ENCODE data around the gene ATOSA.

Gene ATOSA

GRCh38 chr15:52679232-52680040, at the start of gene ATOSA:
ATOSA (minus strand) TSS chr15:52679388; CDS start chr15:52678021, 1,367 bp downstream.
- peak; percentile 78 to 88 (median 83) for DNase-seq (ENCODE audit: low read depth in 3 of 3)

- no peak for DNase-seq (ENCODE audit: low read depth in 3 of 3)
Observed at GRCh38 chr15:52728899-52729298, 49.7 kb upstream of the ATOSA start.

DNA sequence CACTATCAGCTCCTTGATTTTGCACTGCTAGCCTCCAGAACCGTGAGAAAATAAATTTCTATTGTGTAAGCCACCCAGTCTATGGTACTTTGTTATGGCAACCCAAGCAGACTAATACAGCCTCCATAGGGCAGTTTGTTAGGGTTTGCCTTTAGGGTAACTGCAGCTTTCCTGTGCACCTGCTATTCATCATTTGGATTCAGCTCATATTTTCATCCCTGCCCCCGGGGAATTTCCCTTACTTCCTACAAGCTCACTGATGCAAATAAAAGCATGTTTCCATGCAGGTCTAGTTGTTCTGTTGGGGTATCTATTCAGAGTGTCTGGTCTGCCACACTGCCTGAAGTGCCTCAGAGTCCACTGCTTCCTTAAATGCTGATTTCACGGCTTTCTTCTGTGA, 48.6 kb upstream of the ATOSA start:
- DNase-seq (ENCODE audit: low read depth in 3 of 3) = no peak

- no peak for DNase-seq (ENCODE audit: low read depth in 3 of 3)
Observed at GRCh38 chr15:52726195-52726594, 47.0 kb upstream of the ATOSA start.

- DNase-seq (ENCODE audit: low read depth in 3 of 3) = no peak
Observed at GRCh38 chr15:52718551-52718950, 39.4 kb upstream of the ATOSA start.

DNA sequence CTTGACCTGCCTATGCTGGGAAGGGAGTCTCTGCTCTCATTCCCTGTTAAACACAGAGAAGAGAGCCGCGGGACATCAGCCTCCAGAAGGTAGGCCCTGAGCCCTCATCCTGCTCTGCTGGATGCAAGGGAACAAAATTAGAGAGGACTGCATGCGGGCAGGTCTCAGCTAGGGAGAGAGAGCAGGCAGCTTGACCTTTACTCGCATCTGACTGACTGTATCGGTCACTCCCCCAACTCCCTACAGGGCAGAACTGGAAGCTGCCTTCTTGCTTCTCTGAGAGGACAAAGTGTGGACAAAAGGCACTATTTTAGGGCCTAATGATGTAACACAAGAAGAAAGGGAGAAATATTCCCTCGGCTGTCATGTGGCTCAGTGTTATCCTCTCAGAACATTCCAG, 38.7 kb upstream of the ATOSA start:
- DNase-seq (ENCODE audit: low read depth in 3 of 3) = no peak

DNA sequence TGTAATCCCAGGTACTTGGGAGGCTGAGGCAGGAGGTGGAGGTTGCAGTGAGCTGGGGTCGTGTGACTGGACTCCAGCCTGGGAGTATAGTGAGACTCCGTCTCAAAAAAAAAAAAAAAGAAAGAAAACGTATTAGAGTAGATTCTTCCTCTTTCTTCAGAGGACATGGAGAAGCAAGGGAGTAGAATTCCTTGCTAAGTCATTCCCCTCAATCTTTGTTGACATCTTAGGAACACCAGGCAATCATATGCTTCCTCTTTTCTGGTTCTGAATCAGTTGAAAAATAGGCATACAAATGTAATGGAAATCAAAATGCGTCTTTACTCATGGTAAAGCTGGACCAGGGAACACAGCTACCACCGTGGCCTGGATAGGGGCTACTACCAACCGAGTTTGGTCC, 38.3 kb upstream of the ATOSA start:
- DNase-seq (ENCODE audit: low read depth in 3 of 3) = no peak

- no peak for DNase-seq (ENCODE audit: low read depth in 3 of 3)
Observed at GRCh38 chr15:52716536-52716935, 37.3 kb upstream of the ATOSA start.

- DNase-seq (ENCODE audit: low read depth in 3 of 3) = no peak
Observed at GRCh38 chr15:52715411-52715810, 36.2 kb upstream of the ATOSA start.

DNA sequence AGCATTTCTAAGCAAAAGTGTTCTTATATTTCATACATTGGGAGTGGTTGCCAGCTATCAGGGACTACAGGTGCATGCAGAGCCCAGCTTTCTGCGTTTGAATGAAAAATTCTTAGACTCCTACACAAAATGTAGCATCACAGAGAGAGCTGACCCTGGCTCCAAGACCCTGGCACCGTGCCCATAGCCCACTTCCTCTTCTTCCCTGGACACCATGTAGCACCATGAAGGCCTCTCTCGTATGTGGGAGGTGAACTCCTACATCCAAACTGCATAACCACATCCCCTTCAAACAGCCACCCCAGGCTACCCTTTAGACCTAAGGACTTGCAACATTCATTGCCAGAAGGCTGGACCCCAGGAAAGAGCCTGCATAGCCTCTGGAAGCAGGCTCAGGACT, 35.8 kb upstream of the ATOSA start:
- no peak for DNase-seq (ENCODE audit: low read depth in 3 of 3)

- no peak for DNase-seq (ENCODE audit: low read depth in 3 of 3)
Observed at GRCh38 chr15:52710708-52711389, 31.7 kb upstream of the ATOSA start.

DNA sequence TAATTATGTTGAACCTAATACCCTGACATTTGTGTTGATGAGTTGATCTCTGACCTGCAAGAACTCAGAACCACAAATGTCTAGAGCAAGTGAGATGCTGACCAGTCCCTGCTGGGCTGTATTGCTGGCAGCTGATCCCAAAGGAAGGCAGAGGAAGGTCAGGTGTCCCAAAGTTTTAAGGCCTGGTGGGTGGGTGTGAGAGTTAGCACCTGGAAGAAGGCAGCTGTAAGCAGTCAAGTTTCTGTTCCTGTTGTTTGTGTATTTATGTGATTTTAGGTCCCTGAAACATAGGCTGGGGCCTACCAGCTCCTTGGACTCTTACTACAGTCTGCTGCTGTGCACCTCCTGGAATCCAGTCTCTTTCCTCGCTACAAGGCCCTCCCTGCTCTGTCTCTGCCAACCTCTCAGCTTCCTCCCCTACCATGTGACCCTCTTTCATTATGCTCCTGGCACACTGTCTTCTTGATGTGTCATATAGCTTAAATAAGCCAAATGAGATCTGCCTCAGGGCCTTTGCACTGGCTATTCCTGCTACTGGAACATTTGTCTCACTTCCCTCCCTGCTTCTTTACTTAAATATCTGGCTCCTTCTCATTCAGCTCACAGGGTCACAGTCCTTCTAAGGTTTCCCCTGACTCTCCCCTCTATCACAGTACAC, 31.0 kb upstream of the ATOSA start:
- DNase-seq (ENCODE audit: low read depth in 3 of 3) = no peak

DNA sequence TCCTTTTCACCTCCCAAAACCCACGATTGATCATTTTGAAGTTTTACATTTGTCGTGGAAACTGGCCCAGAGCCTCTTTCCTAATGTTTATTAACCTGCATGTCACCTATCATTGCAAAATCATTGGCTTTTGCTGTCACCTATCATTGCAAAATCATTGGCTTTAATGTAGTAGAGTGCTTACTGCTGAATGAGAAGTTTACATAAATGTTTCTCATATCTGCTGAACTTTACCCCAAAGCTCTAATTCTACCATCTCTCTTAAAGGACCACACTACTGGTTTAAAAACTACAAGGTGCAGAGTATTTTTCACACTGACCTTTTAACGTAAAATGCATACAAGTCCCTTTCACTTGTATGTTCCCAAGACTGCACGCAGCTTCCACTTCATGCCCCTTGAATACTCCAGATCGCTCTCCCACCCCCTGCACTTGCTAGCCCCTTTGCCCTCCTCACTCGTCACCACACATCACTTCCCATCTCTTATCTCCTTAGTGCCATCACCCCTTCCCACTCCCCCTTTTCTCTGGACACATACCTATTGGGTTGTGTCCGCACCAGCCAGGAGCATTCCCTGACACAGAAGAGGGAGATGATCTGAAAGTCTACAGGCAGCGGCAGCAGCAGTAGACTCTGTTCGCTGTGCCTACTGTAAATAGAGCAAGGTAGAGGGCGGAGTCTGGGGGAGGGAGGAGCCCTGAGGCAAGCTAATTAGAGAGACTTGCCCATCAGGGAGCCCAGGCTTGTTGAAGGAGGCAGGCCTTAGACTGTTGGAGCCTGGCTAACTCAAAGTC, 30.2 kb upstream of the ATOSA start:
- no peak for DNase-seq (ENCODE audit: low read depth in 3 of 3)

DNA sequence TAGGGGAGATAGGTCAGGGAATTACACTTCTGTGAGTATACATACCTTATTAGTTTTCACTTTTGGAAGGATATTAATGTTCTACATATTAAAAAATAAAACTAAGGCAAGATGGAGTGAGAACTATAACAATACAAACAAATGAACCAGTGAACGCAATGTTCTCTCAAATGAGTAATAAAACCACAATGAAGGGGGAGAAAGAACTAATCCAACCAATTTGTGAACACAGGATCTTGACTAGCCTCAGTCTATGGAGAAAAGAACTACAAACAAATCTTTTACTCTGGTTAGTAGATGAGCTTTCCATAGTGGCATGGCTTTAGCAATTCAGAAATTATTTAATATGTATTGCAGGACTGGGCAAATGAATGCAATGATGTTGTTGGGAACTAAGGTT, 26.9 kb upstream of the ATOSA start:
- DNase-seq (ENCODE audit: low read depth in 3 of 3) = no peak

GRCh38 chr15:52702390-52702789, 23.2 kb upstream of the ATOSA start:
- no peak for DNase-seq (ENCODE audit: low read depth in 3 of 3)

GRCh38 chr15:52699457-52699856, 20.3 kb upstream of the ATOSA start:
- no peak for DNase-seq (ENCODE audit: low read depth in 3 of 3)

GRCh38 chr15:52698514-52698913, 19.3 kb upstream of the ATOSA start:
- DNase-seq (ENCODE audit: low read depth in 3 of 3) = no peak

- no peak for DNase-seq (ENCODE audit: low read depth in 3 of 3)
Observed at GRCh38 chr15:52697051-52697450, 17.9 kb upstream of the ATOSA start.

- DNase-seq (ENCODE audit: low read depth in 3 of 3) = no peak
Observed at GRCh38 chr15:52695154-52695553, 16.0 kb upstream of the ATOSA start.

DNA sequence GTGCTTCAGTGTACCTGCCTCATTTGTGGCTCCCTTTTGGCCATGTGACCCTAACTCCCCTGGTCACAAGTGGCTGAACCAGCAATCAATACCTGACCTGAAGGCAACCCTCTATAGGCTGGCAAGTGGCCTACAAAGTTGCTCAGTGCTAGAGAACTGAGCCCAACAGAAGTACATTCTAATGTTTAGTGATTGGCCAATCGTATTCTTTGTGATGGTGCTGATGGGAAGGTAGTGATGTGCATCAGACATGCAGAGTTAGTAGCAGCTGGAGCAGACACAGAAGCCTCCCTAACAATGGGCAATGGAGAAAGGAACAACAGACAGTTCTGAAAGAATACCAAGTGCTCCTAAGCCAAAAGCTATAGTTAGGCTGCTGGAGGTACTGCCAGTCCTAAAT, 10.4 kb upstream of the ATOSA start:
- no peak for DNase-seq (ENCODE audit: low read depth in 3 of 3)

DNA sequence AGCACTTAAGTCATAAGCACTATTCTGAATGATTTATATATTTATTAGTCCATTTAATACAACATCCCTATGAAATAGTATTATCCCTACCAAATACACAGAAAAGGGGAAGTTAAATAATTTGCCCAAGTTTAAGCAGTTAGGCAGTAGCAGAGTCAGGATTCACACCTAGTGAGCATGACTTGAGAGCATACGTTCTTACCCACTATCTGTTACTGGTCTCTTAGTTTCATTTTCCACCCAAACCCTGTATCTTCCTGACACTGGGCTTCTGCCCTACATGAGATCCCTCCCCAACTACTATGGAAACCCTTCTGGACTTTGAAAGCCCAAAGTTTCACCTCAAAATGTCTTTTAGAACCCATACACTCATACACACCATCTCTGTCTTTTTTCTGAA, 4.4 kb upstream of the ATOSA start:
- no peak for DNase-seq (ENCODE audit: low read depth in 3 of 3)

DNA sequence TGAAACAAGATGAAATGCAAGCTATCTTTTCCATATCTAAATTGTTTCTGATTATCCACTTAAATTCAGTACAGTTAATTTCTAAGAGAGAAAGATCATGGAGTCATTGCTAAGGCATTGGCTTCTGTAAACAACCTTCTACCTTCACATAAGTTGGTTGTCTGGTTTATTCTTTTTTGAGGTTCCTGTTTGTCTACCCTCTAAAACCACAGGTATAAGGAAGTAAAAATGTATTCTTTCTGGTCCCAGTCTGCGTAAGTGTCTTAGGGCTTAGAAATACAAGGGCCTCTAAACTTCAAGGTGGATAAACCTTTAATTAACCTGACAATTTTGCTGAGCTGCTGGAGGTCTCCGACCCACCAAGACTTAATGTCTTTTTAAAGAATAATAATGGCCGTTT, 3.6 kb upstream of the ATOSA start:
- no peak for DNase-seq (ENCODE audit: low read depth in 3 of 3)

Data from stimulated activated CD4-positive, alpha-beta T cell treated with anti-CD3 and anti-CD28 coated beads, TNF-alpha, amount 100 ng/mL, for 48 hours (primary cell).